B cell (primary cell): ENCODE results near the gene ICAM3. TPM values are rescaled to one million over a fixed set of nuclear protein-coding genes. Genes with fewer than 3 reads are reported as not detected.

Experiments
- ATAC-seq: fragments of 200-7000 bp; cut with Tn5 transposase; one replicate; pipeline ENCODE4 v1.10.0; 2021; ENCODE audit warnings: low read depth, mild to moderate bottlenecking, moderate number of reproducible peaks, moderate library complexity
- CTCF ChIA-PET: fragments of 350-600 bp; sonication (Branson Sonifier 250); formaldehyde crosslinking; loops from one replicate; lab custom pipeline; 2021; ENCODE audit warnings: antibody characterized with exemption, inconsistent platforms; lab: Charles Lee
- POLR2A ChIA-PET: fragments of 350-600 bp; sonication (Branson Sonifier 250); formaldehyde crosslinking; loops from one replicate; lab custom pipeline; 2021; ENCODE audit warnings: antibody characterized with exemption; lab: Charles Lee
- DNase-seq: peaks from one replicate; pipeline ENCODE4 v3.0.0; 2013
- H2AFZ ChIP-seq: 2 replicates; pipeline ENCODE4 v1.6.1; 2012; ENCODE audit warnings: mild to moderate bottlenecking, low read depth, low read length; ENCODE audit not compliant: insufficient read depth, poor library complexity, severe bottlenecking
- H3K27ac ChIP-seq, 2 donors: 1 replicate in 1 of 2; 2 replicates in 1 of 2; pipeline ENCODE4 v1.5.1; 2012 to 2013; ENCODE audit warnings: low read length in 2 of 2, mild to moderate bottlenecking in 2 of 2, moderate library complexity in 1 of 2
- H3K27me3 ChIP-seq, 4 experiments: fragments of 200-600 bp in 1 of 4; sonication (generic) in 1 of 4; replicated peaks in 1 of 4; 1 replicate in 2 of 4; 2 replicates in 2 of 4; pipeline versions ENCODE4 v1.6.1 to v1.7.0; 2013 to 2016; ENCODE audit warnings: low read length in 3 of 4, mild to moderate bottlenecking in 2 of 4, mixed read lengths in 1 of 4, moderate library complexity in 1 of 4; ENCODE audit not compliant: insufficient read depth in 4 of 4, control insufficient read depth in 3 of 4; ENCODE audit errors: control extremely low read depth in 1 of 4
- H3K36me3 ChIP-seq, 2 experiments: replicated peaks in 1 of 2; 1 replicate in 1 of 2; 2 replicates in 1 of 2; pipeline versions ENCODE4 v1.6.1 to v1.7.1; 2013; ENCODE audit warnings: low read length in 1 of 2; ENCODE audit not compliant: insufficient read depth in 2 of 2, control insufficient read depth in 1 of 2; ENCODE audit errors: control extremely low read depth in 1 of 2, extremely low read depth in 1 of 2
- H3K4me1 ChIP-seq, 2 donors: fragments of 200-600 bp in 1 of 2; sonication (generic) in 1 of 2; 1 replicate in 1 of 2; 2 replicates in 1 of 2; pipeline versions ENCODE4 v1.5.1 to v1.6.1; 2013 to 2017; ENCODE audit warnings: low read length in 2 of 2; ENCODE audit not compliant: control insufficient read depth in 2 of 2, insufficient read depth in 2 of 2
- H3K4me2 ChIP-seq: replicated peaks from 2 replicates; pipeline ENCODE3; 2012; ENCODE audit warnings: mild to moderate bottlenecking, low read depth, low read length; ENCODE audit not compliant: poor library complexity, severe bottlenecking
- H3K4me3 ChIP-seq, 5 experiments: fragments of 200-600 bp in 1 of 5; sonication (generic) in 1 of 5; 1 replicate in 3 of 5; 2 replicates in 2 of 5; pipeline versions ENCODE4 v1.5.1 to v1.7.0; 2011 to 2016; ENCODE audit warnings: low read length in 4 of 5, mild to moderate bottlenecking in 4 of 5, low read depth in 2 of 5, control low read depth in 1 of 5, moderate library complexity in 1 of 5; ENCODE audit not compliant: insufficient read depth in 1 of 5; ENCODE audit errors: control extremely low read depth in 1 of 5, extremely low read depth in 1 of 5
- H3K79me2 ChIP-seq: fragments of 200-600 bp; sonication (generic); one replicate; pipeline ENCODE4 v1.6.0; 2016; ENCODE audit warnings: low read length; ENCODE audit not compliant: control insufficient read depth, insufficient read depth
- H3K9ac ChIP-seq: fragments of 200-600 bp; sonication (generic); 2 replicates; pipeline ENCODE4 v1.6.1; 2017; ENCODE audit warnings: mild to moderate bottlenecking, low read length, moderate library complexity
- H3K9me3 ChIP-seq, 3 donors: one replicate each; pipeline versions ENCODE4 v1.6.1 to v1.7.1; 2013; ENCODE audit warnings: low read length in 2 of 3; ENCODE audit not compliant: control insufficient read depth in 2 of 3, insufficient read depth in 1 of 3; ENCODE audit errors: control extremely low read depth in 1 of 3
- H4K20me1 ChIP-seq: 2 replicates; pipeline ENCODE4 v1.6.0; 2012; ENCODE audit warnings: mild to moderate bottlenecking, low read length; ENCODE audit not compliant: insufficient read depth, control insufficient read depth, poor library complexity, severe bottlenecking
- H3K27ac Mint-ChIP-seq: one replicate; pipeline ENCODE4 v1.8.0; 2021; ENCODE audit warnings: mixed read lengths
- H3K27me3 Mint-ChIP-seq: one replicate; pipeline ENCODE4 v1.8.0; 2021; ENCODE audit warnings: mixed read lengths
- H3K4me1 Mint-ChIP-seq: one replicate; pipeline ENCODE4 v1.8.0; 2021; ENCODE audit warnings: mixed read lengths
- H3K4me3 Mint-ChIP-seq: one replicate; pipeline ENCODE4 v1.8.0; 2021; ENCODE audit warnings: mixed read lengths
- H3K9me3 Mint-ChIP-seq: one replicate; pipeline ENCODE4 v1.8.0; 2022; ENCODE audit warnings: mixed read lengths; ENCODE audit not compliant: insufficient read depth
- CTCF ChIP-seq: fragments of 200-600 bp; IDR thresholded peaks from one replicate; pipeline ENCODE4 v1.8.0; 2022; ENCODE audit warnings: antibody characterized with exemption, mild to moderate bottlenecking
- EZH2 ChIP-seq: IDR thresholded peaks from 2 replicates; pipeline ENCODE4 v1.6.1; 2012; ENCODE audit warnings: borderline replicate concordance, low read depth, mild to moderate bottlenecking, moderate library complexity, low read length; ENCODE audit not compliant: insufficient read depth, poor library complexity, severe bottlenecking
- WGBS: methylation state at CpG from one replicate; pipeline ENCODE4 v1.1.5; 2013; ENCODE audit warnings: missing lambda C conversion rate; ENCODE audit not compliant: insufficient coverage; 5-methylcytosine and 5-hydroxymethylcytosine counted together
- intact Hi-C: fragments of 100-400 bp; cut with micrococcal nuclease; formaldehyde crosslinking; loops from one replicate; pipeline ENCODE4 v1.10.0; 2022
- polyA plus RNA-seq: library from polyadenylated mRNA; depleted of rRNA; stranded (reverse); fragments of >200 nt; gene quantifications from 2 replicates; pipeline ENCODE4 v1.2.3, GENCODE V29; 2012
- total RNA-seq, 2 donors: library from RNA; stranded (reverse); fragments of 120-200 nt in 1 of 2; gene quantifications; 1 replicate in 1 of 2; 2 replicates in 1 of 2; pipeline versions ENCODE4 v1.2.3 to v1.2.4, GENCODE V29; 2013 to 2022

ICAM3 gene
- total and polyA plus RNA-seq, 2 donors (not counting 1 experiment from before 2014, with no cell fraction given), result 119 to 223 TPM

- peak overlapping the region; percentile 86 for H3K4me2 ChIP-seq
- ATAC-seq (no peak), DNase-seq (no peak)
- peaks cover 0 to 15% (median 0%) of the 10 kb centered on the region in 3 donors for H3K9me3 ChIP-seq
- H3K27me3 ChIP-seq, result no peaks in the 10 kb centered on the region
- WGBS, result 71% methylated on average over 44 of the region's 44 CpGs
- H3K9me3 Mint-ChIP-seq, result no peaks in the 10 kb centered on the region
- no peaks in the 10 kb centered on the region for H3K27me3 Mint-ChIP-seq
- peaks cover 20 to 32% of the 10 kb centered on the region in 2 donors for H3K4me1 ChIP-seq
- ChIA-PET CTCF (interaction anchor here (0.9 to 4.3 kb wide), 4 partner anchors 46 to 64 kb away, joined by 3 to 14 read pairs (median 6); partner anchors contain the start of gene ICAM1), POLR2A (interaction anchor here (0.6 to 2.2 kb wide), 16 partner anchors 11 to 1248 kb away, joined by 3 to 13 read pairs (median 4); partner anchors contain the start of genes ICAM1, TMED1 and TYK2)
- H3K4me3 ChIP-seq, result peak overlapping the region; percentile 43 to 94 (median 83)
- H3K4me3 Mint-ChIP-seq, result peak overlapping the region; percentile 97
- H4K20me1 ChIP-seq, result peaks cover 58% of the 10 kb centered on the region
- peak overlapping the region; percentile 95 for H2AFZ ChIP-seq
- H3K27ac ChIP-seq, result peak overlapping the region; percentile 60 to 91
- intact Hi-C loops, result loop anchor here (1.0 to 5.0 kb wide), 4 partner anchors 18 to 318 kb away; partner anchors contain the start of genes FDX2, ILF3 and TYK2
- H3K9ac ChIP-seq, result peak overlapping the region; percentile 88
- no peak for TF ChIP-seq CTCF
- TF ChIP-seq EZH2, result no peak
- peaks cover 29% of the 10 kb centered on the region for H3K4me1 Mint-ChIP-seq
- H3K79me2 ChIP-seq, result peaks cover 93% of the 10 kb centered on the region
- peaks cover 0 to 41% of the 10 kb centered on the region in 2 experiments for H3K36me3 ChIP-seq
- H3K27ac Mint-ChIP-seq, result peak overlapping the region; percentile 97
Observed at GRCh38 chr19:10333758-10334587, 5.5 kb downstream of the ICAM3 start.
